ENCODE data around the gene ACAD11. TPM values are rescaled to one million over a fixed set of nuclear protein-coding genes. Genes with fewer than 3 reads are reported as not detected.
A peak's percentile ranks its signal among the peaks of the same experiment; 100 is the strongest.

Gene ACAD11
- polyA plus RNA-seq: 10 to 100 TPM in 3 of 4 donors, 1 to 10 TPM in 1; 4.9 to 55.0 (median 42.2) TPM
- long read RNA-seq, donor 1: 0 reads
- long read RNA-seq, donor 2, partial matches to known transcripts: 0 of 3 reads
- long read RNA-seq, donor 2, other reads (novel, unspliced or antisense): 0 of 3 reads
- long read RNA-seq, donor 3, full-length matches to known transcripts: 1 of 7 reads
- long read RNA-seq, donor 3, partial matches to known transcripts: 6 of 7 reads
- long read RNA-seq, donor 3, other reads (novel, unspliced or antisense): 0 of 7 reads
- long read RNA-seq, donor 4, full-length matches to known transcripts: 1 of 1 reads
- long read RNA-seq, donor 4, partial matches to known transcripts: 0 of 1 reads
- long read RNA-seq, donor 4, other reads (novel, unspliced or antisense): 0 of 1 reads
- long read RNA-seq, donor 5, partial matches to known transcripts: 0 of 1 reads
- long read RNA-seq, donor 5, other reads (novel, unspliced or antisense): 0 of 1 reads
- long read RNA-seq, donor 6, partial matches to known transcripts: 0 of 1 reads
- long read RNA-seq, donor 6, other reads (novel, unspliced or antisense): 0 of 1 reads
- long read RNA-seq, donor 7: 0 reads
- long read RNA-seq, donor 8: 0 reads
- long read RNA-seq, donor 9: 0 reads
- long read RNA-seq, donor 10, full-length matches to known transcripts: 3 of 11 reads
- long read RNA-seq, donor 10, partial matches to known transcripts: 8 of 11 reads
- long read RNA-seq, donor 10, other reads (novel, unspliced or antisense): 0 of 11 reads

GRCh38 chr3:132659365-132660051 is at the start of gene ACAD11:
Gene ACAD11 (minus strand): TSS chr3:132659809. CDS start chr3:132659751, 58 bp downstream.
- no peaks in the 10 kb centered on the region for H3K9me3 ChIP-seq (ENCODE audit: control insufficient read depth in 2 of 2, insufficient read depth in 1 of 2, low read depth in 1 of 2, low read length in 1 of 2)
- peak; percentile 75 to 86 for DNase-seq
- WGBS, 3 donors: 0 to 1% (median 1%) methylated on average over 34 of the region's 34 CpGs
- peak within 1 kb of the TSS; percentile 89 to 93 (median 91) for H3K27ac ChIP-seq (ENCODE audit: low read depth in 1 of 3, low read length in 2 of 3)
- H3K27me3 ChIP-seq (ENCODE audit: control insufficient read depth in 3 of 3, insufficient read depth in 3 of 3, low read length in 3 of 3): no peaks in the 10 kb centered on the region
- peak within 1 kb of the TSS; percentile 84 to 88 (median 86) for H3K4me3 ChIP-seq (ENCODE audit: low read depth in 1 of 3, low read length in 3 of 3)
- peaks cover 4 to 25% (median 6%) of the 10 kb centered on the region in 3 donors for H3K4me1 ChIP-seq (ENCODE audit: control insufficient read depth in 3 of 3, insufficient read depth in 2 of 3, low read depth in 1 of 3, low read length in 2 of 3)
- FAIRE-seq: no peak
- H3K36me3 ChIP-seq (ENCODE audit: control insufficient read depth in 3 of 3, insufficient read depth in 2 of 3, low read depth in 1 of 3, low read length in 3 of 3): peaks cover 0 to 2% (median 0%) of the 10 kb centered on the region in 3 donors

GRCh38 chr3:132703733-132704132 is 44.1 kb upstream of the ACAD11 start:
- Histone ChIP-seq H3K4me1 (ENCODE audit: control insufficient read depth in 3 of 3, insufficient read depth in 2 of 3, low read depth in 1 of 3, low read length in 2 of 3) (no peaks in the 10 kb centered on the region), H3K4me3 (ENCODE audit: low read depth in 1 of 3, low read length in 3 of 3) (no peak overlapping the region), H3K27me3 (ENCODE audit: control insufficient read depth in 3 of 3, insufficient read depth in 3 of 3, low read length in 3 of 3) (no peaks in the 10 kb centered on the region), H3K36me3 (ENCODE audit: control insufficient read depth in 3 of 3, insufficient read depth in 2 of 3, low read depth in 1 of 3, low read length in 3 of 3) (peaks cover 11 to 23% (median 22%) of the 10 kb centered on the region in 3 donors), H3K9me3 (ENCODE audit: control insufficient read depth in 2 of 2, insufficient read depth in 1 of 2, low read depth in 1 of 2, low read length in 1 of 2) (no peaks in the 10 kb centered on the region), H3K27ac (ENCODE audit: low read depth in 1 of 3, low read length in 2 of 3) (no peak overlapping the region)
- 59 to 90% (median 70%) methylated on average over 2 of the region's 2 CpGs for WGBS, 3 donors
- DNase-seq: no peak
- no peak for FAIRE-seq

GRCh38 chr3:132695422-132695821 is 35.8 kb upstream of the ACAD11 start:
- FAIRE-seq (no peak), DNase-seq (no peak)
- 86 to 93% (median 92%) methylated on average over 1 of the region's 1 CpG for WGBS, 3 donors
- Histone ChIP-seq H3K36me3 (ENCODE audit: control insufficient read depth in 3 of 3, insufficient read depth in 2 of 3, low read depth in 1 of 3, low read length in 3 of 3) (peaks cover 3 to 29% (median 17%) of the 10 kb centered on the region in 3 donors), H3K4me3 (ENCODE audit: low read depth in 1 of 3, low read length in 3 of 3) (no peak overlapping the region), H3K9me3 (ENCODE audit: control insufficient read depth in 2 of 2, insufficient read depth in 1 of 2, low read depth in 1 of 2, low read length in 1 of 2) (no peaks in the 10 kb centered on the region), H3K27me3 (ENCODE audit: control insufficient read depth in 3 of 3, insufficient read depth in 3 of 3, low read length in 3 of 3) (no peaks in the 10 kb centered on the region), H3K4me1 (ENCODE audit: control insufficient read depth in 3 of 3, insufficient read depth in 2 of 3, low read depth in 1 of 3, low read length in 2 of 3) (no peaks in the 10 kb centered on the region), H3K27ac (ENCODE audit: low read depth in 1 of 3, low read length in 2 of 3) (no peak overlapping the region)

- H3K27ac ChIP-seq (ENCODE audit: low read depth in 1 of 3, low read length in 2 of 3): no peak overlapping the region
- H3K27me3 ChIP-seq (ENCODE audit: control insufficient read depth in 3 of 3, insufficient read depth in 3 of 3, low read length in 3 of 3): no peaks in the 10 kb centered on the region
- H3K4me1 ChIP-seq (ENCODE audit: control insufficient read depth in 3 of 3, insufficient read depth in 2 of 3, low read depth in 1 of 3, low read length in 2 of 3): no peaks in the 10 kb centered on the region
- no peak overlapping the region for H3K4me3 ChIP-seq (ENCODE audit: low read depth in 1 of 3, low read length in 3 of 3)
- peaks cover 3 to 29% (median 16%) of the 10 kb centered on the region in 3 donors for H3K36me3 ChIP-seq (ENCODE audit: control insufficient read depth in 3 of 3, insufficient read depth in 2 of 3, low read depth in 1 of 3, low read length in 3 of 3)
- no peaks in the 10 kb centered on the region for H3K9me3 ChIP-seq (ENCODE audit: control insufficient read depth in 2 of 2, insufficient read depth in 1 of 2, low read depth in 1 of 2, low read length in 1 of 2)
- WGBS, 3 donors: 32 to 67% (median 56%) methylated on average over 4 of the region's 4 CpGs
- DNase-seq (peak in 1 of 2 donors; percentile 46), FAIRE-seq (no peak)
Observed at GRCh38 chr3:132694991-132695390, 35.4 kb upstream of the ACAD11 start.

- Histone ChIP-seq H3K27me3 (ENCODE audit: control insufficient read depth in 3 of 3, insufficient read depth in 3 of 3, low read length in 3 of 3) (no peaks in the 10 kb centered on the region), H3K27ac (ENCODE audit: low read depth in 1 of 3, low read length in 2 of 3) (no peak overlapping the region), H3K9me3 (ENCODE audit: control insufficient read depth in 2 of 2, insufficient read depth in 1 of 2, low read depth in 1 of 2, low read length in 1 of 2) (no peaks in the 10 kb centered on the region), H3K36me3 (ENCODE audit: control insufficient read depth in 3 of 3, insufficient read depth in 2 of 3, low read depth in 1 of 3, low read length in 3 of 3) (peaks cover 8 to 21% (median 17%) of the 10 kb centered on the region in 3 donors), H3K4me3 (ENCODE audit: low read depth in 1 of 3, low read length in 3 of 3) (no peak overlapping the region), H3K4me1 (ENCODE audit: control insufficient read depth in 3 of 3, insufficient read depth in 2 of 3, low read depth in 1 of 3, low read length in 2 of 3) (no peaks in the 10 kb centered on the region)
- WGBS, 3 donors: 94 to 96% (median 95%) methylated on average over 4 of the region's 4 CpGs
- DNase-seq (no peak), FAIRE-seq (no peak)
Observed at GRCh38 chr3:132690040-132690439, 30.4 kb upstream of the ACAD11 start.

GRCh38 chr3:132682201-132682600 is 22.6 kb upstream of the ACAD11 start:
- Histone ChIP-seq H3K9me3 (ENCODE audit: control insufficient read depth in 2 of 2, insufficient read depth in 1 of 2, low read depth in 1 of 2, low read length in 1 of 2) (no peaks in the 10 kb centered on the region), H3K4me1 (ENCODE audit: control insufficient read depth in 3 of 3, insufficient read depth in 2 of 3, low read depth in 1 of 3, low read length in 2 of 3) (no peaks in the 10 kb centered on the region), H3K4me3 (ENCODE audit: low read depth in 1 of 3, low read length in 3 of 3) (no peak overlapping the region), H3K36me3 (ENCODE audit: control insufficient read depth in 3 of 3, insufficient read depth in 2 of 3, low read depth in 1 of 3, low read length in 3 of 3) (peaks cover 0 to 18% (median 6%) of the 10 kb centered on the region in 3 donors), H3K27ac (ENCODE audit: low read depth in 1 of 3, low read length in 2 of 3) (no peak overlapping the region), H3K27me3 (ENCODE audit: control insufficient read depth in 3 of 3, insufficient read depth in 3 of 3, low read length in 3 of 3) (no peaks in the 10 kb centered on the region)
- DNase-seq (no peak), FAIRE-seq (no peak)

GRCh38 chr3:132681421-132681820 is 21.8 kb upstream of the ACAD11 start:
- Histone ChIP-seq H3K27me3 (ENCODE audit: control insufficient read depth in 3 of 3, insufficient read depth in 3 of 3, low read length in 3 of 3) (no peaks in the 10 kb centered on the region), H3K36me3 (ENCODE audit: control insufficient read depth in 3 of 3, insufficient read depth in 2 of 3, low read depth in 1 of 3, low read length in 3 of 3) (peaks cover 0 to 18% (median 6%) of the 10 kb centered on the region in 3 donors), H3K9me3 (ENCODE audit: control insufficient read depth in 2 of 2, insufficient read depth in 1 of 2, low read depth in 1 of 2, low read length in 1 of 2) (no peaks in the 10 kb centered on the region), H3K27ac (ENCODE audit: low read depth in 1 of 3, low read length in 2 of 3) (no peak overlapping the region), H3K4me1 (ENCODE audit: control insufficient read depth in 3 of 3, insufficient read depth in 2 of 3, low read depth in 1 of 3, low read length in 2 of 3) (no peaks in the 10 kb centered on the region), H3K4me3 (ENCODE audit: low read depth in 1 of 3, low read length in 3 of 3) (no peak overlapping the region)
- FAIRE-seq: peak; percentile 68
- WGBS, 3 donors: 97 to 98% (median 97%) methylated on average over 3 of the region's 3 CpGs
- no peak for DNase-seq

- peaks cover 0 to 12% (median 7%) of the 10 kb centered on the region in 3 donors for H3K36me3 ChIP-seq (ENCODE audit: control insufficient read depth in 3 of 3, insufficient read depth in 2 of 3, low read depth in 1 of 3, low read length in 3 of 3)
Observed at GRCh38 chr3:132679911-132680310, 20.3 kb upstream of the ACAD11 start.

More at GRCh38 chr3:132679911-132680310, 20.3 kb upstream of the ACAD11 start:
- Histone ChIP-seq H3K27ac (ENCODE audit: low read depth in 1 of 3, low read length in 2 of 3) (no peak overlapping the region), H3K9me3 (ENCODE audit: control insufficient read depth in 2 of 2, insufficient read depth in 1 of 2, low read depth in 1 of 2, low read length in 1 of 2) (no peaks in the 10 kb centered on the region), H3K4me3 (ENCODE audit: low read depth in 1 of 3, low read length in 3 of 3) (no peak overlapping the region), H3K27me3 (ENCODE audit: control insufficient read depth in 3 of 3, insufficient read depth in 3 of 3, low read length in 3 of 3) (no peaks in the 10 kb centered on the region), H3K4me1 (ENCODE audit: control insufficient read depth in 3 of 3, insufficient read depth in 2 of 3, low read depth in 1 of 3, low read length in 2 of 3) (no peaks in the 10 kb centered on the region)
- 87 to 92% (median 88%) methylated on average over 5 of the region's 5 CpGs for WGBS, 3 donors
- DNase-seq (no peak), FAIRE-seq (no peak)

Data from small intestine (tissue), 16 donors.